Ramos (cell line): ENCODE data around the gene FBXO48.

Experiments used
- in situ Hi-C: fragments of 300-500 bp; cut with MboI; formaldehyde crosslinking; loops from one replicate; pipeline ENCODE4 v1.14.3; 2022; ENCODE audit warnings: low sequenced_read_pairs; ENCODE audit not compliant: unreplicated experiment

The FBXO48 gene

DNA sequence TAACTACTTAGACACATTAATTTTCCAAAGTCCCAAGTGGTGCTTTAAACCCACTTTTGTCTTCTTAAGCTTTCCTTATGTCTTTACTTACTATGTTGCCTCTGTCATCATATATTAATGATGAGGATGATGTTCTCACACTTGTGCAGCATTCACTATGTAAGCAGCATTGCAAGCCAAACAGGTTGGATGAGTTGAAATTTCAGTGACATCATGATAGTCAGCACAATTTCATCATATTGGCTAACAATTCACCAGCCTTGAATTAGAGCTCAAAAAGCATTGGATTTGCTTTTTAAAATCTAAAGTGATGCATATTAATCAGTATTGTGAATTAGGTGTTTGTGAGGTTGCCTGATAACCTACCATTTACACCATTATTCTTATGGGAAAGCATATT, 8.0 kb upstream of the FBXO48 start:
- in situ Hi-C loops: loop anchor here (10.0 kb wide), 1 partner anchor 440 kb away; no protein-coding TSS in a partner anchor

DNA sequence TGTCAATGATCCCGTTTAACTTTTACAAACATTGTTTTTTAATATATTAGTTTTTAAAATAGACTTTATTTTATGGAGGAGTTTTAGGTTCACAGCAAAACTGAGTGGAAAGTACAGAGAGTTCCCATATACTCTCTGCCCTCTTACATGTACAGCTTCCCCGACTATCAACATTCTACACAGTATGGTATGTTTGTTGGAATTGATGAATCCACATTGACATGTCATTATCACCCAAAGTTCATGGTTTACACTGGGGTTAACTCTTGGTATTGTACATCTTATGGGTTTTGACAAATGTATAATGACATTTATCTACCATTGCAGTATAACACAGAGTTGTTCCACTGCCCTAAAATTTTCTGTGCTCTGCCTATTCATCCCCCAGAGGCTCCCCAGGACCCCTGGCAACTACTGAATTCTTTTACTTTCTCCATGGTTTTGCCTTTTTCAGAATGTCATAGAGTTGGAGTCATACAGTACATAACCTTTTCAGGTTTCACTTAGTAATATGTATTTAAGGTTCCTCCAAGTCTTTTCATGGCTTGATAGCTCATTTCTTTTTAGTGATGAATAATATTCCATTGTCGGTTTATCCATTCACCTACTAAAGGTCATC, 5.8 kb upstream of the FBXO48 start:
- in situ Hi-C loops: loop anchor here (10.0 to 25.0 kb wide), 2 partner anchors 239 to 442 kb away; no protein-coding TSS in a partner anchor

DNA sequence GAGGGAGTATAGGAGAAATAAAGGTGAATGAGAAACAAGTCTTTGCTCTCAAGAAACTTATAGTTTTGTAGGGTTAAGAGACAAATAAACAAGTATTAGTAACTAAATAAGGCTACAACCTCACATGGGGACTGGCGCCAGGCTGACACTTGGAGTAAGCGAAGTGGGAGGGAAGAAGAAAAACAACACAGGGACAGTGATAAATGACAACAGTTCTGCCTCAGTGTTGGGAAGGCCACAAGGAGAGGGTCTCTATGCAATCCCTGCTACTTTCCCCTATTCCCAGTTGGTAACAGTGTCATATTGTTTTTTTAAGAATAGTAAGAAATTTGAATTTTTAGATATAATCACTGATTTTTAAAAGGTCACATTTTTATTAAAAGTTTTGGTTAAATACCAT, 4.3 kb upstream of the FBXO48 start:
- in situ Hi-C loops: loop anchor here (10.0 to 25.0 kb wide), 2 partner anchors 241 to 443 kb away; no protein-coding TSS in a partner anchor

DNA sequence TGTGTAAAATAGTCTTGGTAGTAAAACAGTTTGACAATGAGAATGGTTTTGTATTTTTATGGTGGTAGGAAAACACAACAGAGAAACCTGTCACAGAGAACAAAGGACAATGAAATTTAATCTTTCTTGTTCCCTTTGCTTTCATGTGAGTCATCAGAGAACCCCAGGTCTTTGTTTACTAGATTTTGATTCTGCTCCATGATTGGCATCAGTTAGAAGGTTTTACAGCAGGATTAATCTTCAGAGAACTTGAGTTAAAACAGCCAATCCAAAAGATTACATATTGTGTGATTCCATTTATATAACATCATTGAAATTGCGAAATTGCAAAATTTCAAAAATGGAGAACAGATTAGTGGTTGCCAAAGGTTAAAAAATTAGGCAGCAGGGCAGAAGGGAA, 2.8 kb upstream of the FBXO48 start:
- in situ Hi-C loops: loop anchor here (10.0 to 25.0 kb wide), 2 partner anchors 242 to 445 kb away; no protein-coding TSS in a partner anchor

DNA sequence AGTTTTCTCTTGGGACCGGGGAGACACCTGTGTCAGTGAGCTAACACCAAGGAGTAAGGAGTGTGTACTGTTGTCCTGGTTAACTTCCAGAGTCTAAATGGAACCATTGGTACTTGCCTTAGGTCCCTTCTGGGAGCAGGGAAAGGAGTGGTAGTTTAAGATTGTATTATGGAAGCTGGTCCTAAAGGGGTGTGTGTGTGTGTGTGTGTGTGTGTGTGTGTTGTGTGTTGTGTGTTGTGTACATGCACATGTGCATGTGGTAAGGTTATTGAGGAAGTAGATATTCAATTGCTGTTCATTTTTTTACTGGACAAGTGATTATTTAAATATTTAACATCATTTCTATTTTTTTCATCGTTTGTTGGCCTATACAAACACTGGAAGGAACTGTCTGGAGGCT, 1.7 kb upstream of the FBXO48 start:
- in situ Hi-C loops: loop anchor here (25.0 kb wide), 1 partner anchor 244 kb away; no protein-coding TSS in a partner anchor

DNA sequence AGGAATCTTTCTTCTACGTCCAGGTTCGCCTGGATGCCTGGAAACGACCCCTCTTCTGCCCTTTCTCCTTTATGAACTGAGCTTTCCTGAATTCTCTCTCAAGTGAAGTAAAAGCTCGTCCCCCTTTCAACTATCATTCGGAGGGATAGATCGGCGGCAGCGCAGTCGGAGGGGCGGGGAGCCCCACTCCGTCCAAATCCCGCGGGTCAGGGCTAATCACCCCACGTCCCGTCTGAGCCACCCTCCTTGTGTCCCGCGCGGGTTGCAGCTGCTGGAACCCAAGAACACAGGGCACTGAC, 367 bp downstream of the FBXO48 start:
- in situ Hi-C loops: loop anchor here (25.0 kb wide), 1 partner anchor 246 kb away; no protein-coding TSS in a partner anchor

DNA sequence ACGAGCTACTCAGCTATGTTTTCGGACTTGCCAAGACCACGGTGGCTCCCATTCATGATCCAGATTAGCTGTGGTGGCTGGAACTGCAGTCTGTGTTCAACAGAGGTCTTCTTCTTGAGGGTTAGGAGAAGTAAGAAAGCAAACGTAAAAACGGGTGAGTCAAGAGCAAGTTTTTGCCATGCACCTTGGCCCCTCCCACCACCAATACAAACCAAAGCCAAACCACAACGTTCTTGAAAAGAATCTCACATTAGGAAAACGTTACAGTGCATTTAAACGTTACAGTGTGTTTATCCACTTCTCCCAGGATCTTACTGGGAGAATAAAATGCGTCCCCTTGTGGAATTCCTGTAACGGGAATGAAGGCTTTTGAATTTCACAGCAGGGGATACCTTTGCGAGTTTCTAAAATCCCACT, 725 bp downstream of the FBXO48 start:
- in situ Hi-C loops: loop anchor here (25.0 kb wide), 1 partner anchor 246 kb away; no protein-coding TSS in a partner anchor

DNA sequence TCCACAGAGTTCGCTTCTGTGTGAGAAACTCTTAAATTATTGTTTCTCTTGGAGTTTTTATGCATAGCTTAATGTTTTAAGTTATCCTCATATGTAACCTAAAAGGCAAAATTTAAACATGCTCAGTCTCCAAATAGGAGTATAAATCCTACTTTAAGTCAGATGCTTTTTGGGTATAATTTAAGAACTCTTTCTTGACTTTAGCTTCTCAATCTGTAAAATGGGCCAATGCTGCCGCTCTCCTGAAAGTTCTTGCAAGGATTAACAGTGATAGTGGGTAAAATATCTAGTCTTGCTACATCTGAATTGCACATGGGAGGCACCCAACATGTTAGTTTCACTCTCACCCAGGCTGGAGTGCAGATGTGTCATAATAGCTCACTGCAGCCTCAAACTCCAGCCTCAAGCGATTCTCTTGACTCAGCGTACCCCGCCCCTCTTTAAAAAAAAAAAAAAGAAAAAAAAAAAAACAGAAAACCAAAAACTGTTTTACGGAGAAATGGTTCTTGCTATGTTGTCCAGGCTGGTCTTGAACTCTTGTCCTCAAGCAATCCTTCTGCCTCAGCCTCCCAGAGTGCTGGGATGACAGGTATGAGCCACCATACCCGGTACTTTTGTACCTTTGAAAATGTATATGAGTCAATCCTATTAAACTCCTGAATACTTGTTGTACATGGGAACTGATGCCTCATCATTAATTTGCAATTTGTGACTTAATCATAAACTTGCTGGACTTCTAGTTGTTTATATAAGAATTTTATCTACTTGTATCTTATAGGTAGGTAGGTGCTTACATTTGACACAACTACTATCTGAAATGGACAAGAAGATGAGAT, 1.8 kb downstream of the FBXO48 start:
- in situ Hi-C loops: loop anchor here (25.0 kb wide), 1 partner anchor 247 kb away; no protein-coding TSS in a partner anchor

DNA sequence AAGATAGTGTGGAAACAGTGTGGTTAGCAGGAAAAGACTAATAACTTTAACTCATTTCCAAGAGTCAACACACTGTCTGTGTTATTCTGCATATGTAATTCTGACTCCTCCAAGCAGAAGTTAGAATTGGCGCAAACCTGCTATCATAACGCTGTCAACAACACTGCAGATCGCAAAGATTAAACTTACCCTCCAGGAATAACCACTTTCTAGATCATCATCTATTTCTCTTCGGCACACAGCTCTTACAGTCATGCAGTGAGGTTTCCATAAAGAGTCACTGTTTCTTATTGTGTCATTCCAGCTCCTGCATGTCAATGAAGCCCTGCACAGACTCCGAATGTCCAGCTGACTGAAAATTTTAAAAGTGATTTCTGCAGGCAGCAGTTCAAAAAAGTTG, 2.4 kb downstream of the FBXO48 start:
- in situ Hi-C loops: loop anchor here (25.0 kb wide), 1 partner anchor 248 kb away; no protein-coding TSS in a partner anchor

DNA sequence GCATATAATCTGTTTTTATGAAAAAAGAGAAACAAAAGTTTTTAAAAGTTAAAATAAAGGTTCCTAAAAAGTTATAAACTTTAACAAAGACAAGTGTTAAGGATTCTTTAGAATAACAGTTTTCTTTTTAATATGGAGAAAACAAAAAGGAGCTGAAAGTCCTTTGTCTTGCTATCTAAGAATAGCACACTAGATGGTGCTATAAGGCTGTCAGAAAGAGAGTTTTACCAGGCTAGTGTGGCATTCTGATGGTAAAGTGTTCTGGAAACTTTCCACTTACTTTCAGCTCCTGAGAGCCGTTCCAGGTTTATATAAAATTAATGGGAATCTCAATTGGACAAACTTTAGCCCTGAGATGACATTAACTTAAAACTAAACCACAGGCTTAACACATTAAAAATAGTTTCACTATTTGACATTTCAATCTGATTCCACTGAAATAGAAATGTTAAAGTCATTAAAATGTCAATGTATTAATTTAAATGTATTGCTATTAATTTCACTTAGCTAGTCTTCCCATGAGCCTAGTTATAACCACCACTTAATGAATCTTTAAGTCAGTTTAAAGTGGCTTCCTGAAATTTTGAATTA, 3.7 kb downstream of the FBXO48 start:
- in situ Hi-C loops: loop anchor here (25.0 kb wide), 1 partner anchor 249 kb away; no protein-coding TSS in a partner anchor

DNA sequence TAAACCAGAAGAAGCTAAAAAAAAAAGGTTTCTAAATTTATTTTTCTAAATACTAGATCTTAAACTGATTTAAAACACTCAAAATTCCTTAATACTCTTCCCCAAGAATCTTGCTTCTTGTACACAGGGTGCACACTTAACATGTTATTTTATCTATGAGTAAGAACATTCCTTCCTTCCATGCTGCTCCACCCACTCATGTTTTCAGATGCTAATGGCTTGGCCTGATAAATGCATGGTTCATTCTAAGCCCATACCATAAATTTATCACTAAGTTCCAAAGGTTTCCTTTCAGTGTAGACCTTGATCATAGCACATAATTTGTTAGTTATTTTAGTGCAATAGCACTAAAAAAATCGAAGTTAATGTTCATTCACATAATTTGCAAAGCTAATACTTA, 8.1 kb downstream of the FBXO48 start:
- in situ Hi-C loops: loop anchor here (25.0 kb wide), 1 partner anchor 253 kb away; no protein-coding TSS in a partner anchor

DNA sequence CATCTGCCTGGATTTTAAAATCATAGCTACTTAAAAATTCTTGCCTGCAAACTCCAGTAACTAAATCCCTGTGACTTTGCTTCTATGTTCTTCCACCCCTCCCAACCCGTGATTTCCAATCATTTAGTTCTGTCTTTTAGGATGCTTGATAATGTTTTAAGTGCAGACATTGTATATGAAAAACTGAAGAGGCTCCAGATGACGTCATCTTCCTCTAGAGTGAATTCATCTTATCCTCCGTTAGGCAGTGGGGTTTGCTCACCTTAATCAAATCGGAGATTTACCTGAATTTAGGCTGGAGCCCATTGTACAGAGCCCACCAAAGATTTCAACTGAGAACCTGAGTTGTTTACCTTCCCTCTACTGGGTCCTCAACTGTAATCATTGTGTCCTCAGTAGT, 10.9 kb downstream of the FBXO48 start:
- in situ Hi-C loops: loop anchor here (25.0 kb wide), 1 partner anchor 256 kb away; no protein-coding TSS in a partner anchor

DNA sequence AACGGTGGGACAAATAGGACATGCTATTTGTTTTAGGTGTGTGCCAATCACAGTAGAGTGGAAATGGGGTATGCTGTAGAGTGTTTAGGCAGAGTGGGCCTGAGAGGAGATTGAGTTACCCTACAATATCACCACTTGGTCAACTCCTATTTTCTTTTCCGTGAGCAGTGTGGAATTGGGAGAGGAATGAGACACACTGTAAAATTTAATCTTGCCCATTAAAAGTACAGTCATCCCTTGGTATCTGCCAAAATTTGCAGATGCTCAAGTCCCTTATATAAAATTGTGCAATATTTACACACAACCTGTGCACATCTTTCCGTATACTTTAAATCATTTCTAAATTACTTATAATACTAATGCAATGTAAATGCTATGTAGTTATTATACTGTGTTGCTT, 12.4 kb downstream of the FBXO48 start:
- in situ Hi-C loops: loop anchor here (25.0 kb wide), 1 partner anchor 258 kb away; no protein-coding TSS in a partner anchor

DNA sequence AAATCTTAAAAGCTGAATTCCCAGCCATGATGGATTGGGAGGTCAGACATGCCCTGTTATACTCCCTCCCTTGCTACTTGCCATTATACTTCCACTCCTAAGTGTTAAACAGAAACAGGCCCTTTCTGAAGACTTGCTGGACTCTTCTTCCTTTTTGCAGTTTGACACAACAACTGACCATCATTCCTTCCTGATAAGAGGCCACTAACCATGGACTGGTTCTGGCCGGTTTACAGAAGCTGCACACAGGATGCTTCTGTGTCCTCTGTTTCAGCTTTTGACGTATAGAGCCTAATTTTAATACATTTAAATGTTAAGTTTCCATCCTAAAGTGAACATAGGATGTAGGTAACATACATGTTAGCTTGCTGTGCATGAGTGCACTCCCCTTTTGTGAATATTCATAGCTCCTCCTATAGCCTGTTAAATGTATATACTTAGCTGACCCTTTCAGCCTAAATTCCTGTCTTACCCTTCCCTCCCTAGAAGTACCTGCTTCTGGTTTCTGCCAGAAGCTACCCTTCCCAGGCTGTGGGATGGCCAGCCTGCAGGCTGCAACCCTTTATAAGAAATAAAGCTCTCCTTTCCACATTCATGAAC, 13.2 kb downstream of the FBXO48 start:
- in situ Hi-C loops: loop anchor here (25.0 kb wide), 1 partner anchor 258 kb away; no protein-coding TSS in a partner anchor

DNA sequence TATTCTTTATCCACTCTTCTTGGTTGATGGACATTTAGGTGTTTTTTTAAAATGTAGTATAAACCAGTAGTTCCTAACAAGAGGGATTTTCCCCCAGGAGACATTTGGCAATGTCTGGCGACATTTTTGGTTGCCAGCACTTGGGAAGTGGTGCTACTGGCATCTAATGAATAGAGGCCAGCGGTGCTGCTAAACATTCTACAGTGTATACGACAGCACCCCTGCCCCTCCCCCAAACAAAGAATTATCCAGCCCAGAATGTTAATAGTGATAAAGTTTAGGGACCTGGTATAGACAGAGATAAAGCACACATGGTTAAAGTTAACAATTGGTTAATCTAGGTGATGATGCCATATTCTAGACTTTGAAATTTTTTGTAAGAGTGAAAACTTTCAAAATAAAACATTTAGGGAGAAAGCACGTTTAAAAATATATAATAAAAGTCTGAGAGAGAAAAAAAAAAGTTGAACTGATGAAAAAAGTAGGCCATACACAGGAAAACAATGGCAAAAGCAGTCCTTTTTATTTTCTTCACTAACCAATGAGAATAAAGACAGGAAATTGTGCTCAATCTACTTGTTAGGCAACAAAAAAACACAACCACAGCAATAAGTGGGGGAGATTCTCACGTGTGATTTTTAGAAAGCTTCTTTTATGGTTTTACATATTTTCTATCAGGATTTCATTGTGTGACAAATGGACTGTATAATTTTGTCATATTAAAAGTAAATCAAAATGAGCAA, 14.8 kb downstream of the FBXO48 start:
- in situ Hi-C loops: loop anchor here (25.0 kb wide), 1 partner anchor 260 kb away; no protein-coding TSS in a partner anchor

DNA sequence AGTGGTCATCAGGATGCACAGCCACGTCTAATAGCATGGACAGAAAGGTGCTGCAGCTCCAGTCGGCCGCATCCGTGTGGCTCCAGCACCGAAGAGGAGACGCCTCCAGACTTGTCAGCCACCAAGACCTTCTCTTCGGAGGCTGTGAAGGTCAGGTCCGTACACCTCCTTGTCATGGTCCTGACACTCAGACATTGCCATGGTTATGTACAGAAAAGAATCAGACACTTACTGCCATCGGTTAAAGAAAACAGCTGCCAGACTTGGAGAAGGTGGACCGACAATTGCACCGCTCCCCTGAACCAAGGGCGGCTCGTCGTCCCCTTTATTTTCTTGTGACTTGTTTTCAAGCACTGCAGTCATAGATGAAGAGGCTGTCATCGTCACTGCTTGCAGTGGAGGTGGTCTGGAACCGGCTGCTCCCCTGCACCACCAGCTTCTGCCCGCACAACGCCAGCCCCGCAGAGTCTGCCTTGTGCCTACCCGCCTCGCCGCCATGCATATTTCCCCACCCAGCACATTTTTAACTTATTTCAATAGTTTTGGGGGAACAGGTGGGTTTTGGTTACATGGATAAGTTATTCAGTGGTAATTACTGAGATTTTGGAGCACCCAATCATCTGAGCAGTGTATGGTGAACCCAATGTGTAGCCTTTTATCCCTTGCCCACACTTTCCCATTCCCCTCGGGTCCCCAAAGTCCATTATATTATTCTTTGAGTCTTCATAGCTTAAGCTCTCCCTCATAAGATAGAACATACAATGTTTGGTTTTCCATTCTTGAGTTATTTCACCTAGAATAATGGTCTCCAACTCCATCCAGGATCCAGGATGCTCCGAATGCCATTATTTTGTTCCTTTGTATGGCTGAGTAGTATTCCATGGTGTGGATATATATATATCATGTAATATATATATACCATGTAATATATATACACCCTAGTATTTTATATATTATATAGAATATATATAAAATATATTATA, 18.1 kb downstream of the FBXO48 start:
- in situ Hi-C loops: loop anchor here (10.0 kb wide), 3 partner anchors 154 to 324 kb away; no protein-coding TSS in a partner anchor

DNA sequence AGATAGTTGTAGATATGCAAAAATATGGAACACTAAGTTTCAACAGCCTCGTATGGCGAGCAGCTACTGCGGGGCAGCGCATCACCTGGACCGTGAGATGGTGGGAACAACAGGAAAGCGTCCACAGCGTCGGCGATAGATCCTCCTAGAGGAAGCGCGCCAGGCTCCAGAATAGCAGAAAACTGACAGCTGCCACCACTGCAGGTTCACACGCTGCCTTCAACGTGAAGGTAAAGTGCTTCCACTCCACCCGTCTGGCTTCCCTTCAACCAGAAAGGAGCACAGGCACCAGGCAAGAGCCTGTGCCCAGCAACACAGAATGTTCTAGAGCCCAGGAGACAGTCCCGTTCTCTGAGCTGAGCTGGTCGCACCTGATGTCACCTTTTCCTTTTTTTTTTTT, 20.0 kb downstream of the FBXO48 start:
- in situ Hi-C loops: loop anchor here (10.0 kb wide), 3 partner anchors 152 to 322 kb away; no protein-coding TSS in a partner anchor

DNA sequence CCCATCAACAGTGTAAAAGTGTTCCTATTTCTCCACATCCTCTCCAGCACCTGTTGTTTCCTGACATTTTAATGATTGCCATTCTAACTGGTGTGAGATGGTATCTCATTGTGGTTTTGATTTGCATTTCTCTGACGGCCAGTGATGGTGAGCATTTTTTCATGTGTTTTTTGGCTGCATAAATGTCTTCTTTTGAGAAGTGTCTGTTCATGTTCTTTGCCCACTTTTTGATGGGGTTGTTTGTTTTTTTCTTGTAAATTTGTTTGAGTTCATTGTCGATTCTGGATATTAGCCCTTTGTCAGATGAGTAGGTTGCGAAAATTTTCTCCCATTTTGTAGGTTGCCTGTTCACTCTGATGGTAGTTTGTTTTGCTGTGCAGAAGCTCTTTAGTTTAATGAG, 20.7 kb downstream of the FBXO48 start:
- in situ Hi-C loops: loop anchor here (10.0 kb wide), 3 partner anchors 152 to 322 kb away; no protein-coding TSS in a partner anchor
